Calu3 (cell line): ENCODE results near the gene FHIT. TPM values are rescaled to one million over a fixed set of nuclear protein-coding genes. Genes with fewer than 3 reads are reported as not detected.
"Not testable (repeated sequence)": the region's sequence is repeated elsewhere in the genome, so short reads cannot be mapped to it uniquely, and the experiment has no call there.

Source experiments
- BruUV-seq: library from RNA; stranded (reverse); fragments of 400-500 nt; replicated peaks from 2 replicates; lab custom pipeline; 2021; lab: Mats Ljungman, UMichigan
- CTCF ChIA-PET: fragments of 300-600 bp; sonication (Branson Sonifier 250); formaldehyde crosslinking; loops from one replicate; lab custom pipeline; 2022; ENCODE audit warnings: antibody characterized with exemption; lab: Charles Lee
- DNase-seq: peaks from one replicate; pipeline ENCODE4 v3.0.0; 2022
- H3K27ac Mint-ChIP-seq: one replicate; pipeline ENCODE4 v1.8.0; 2022; ENCODE audit warnings: mixed read lengths; ENCODE audit not compliant: unreplicated experiment
- H3K27me3 Mint-ChIP-seq: one replicate; pipeline ENCODE4 v1.8.0; 2022; ENCODE audit warnings: mixed read lengths; ENCODE audit not compliant: unreplicated experiment
- H3K36me3 Mint-ChIP-seq: one replicate; pipeline ENCODE4 v1.8.0; 2022; ENCODE audit warnings: mild to moderate bottlenecking, moderate library complexity, mixed read lengths; ENCODE audit not compliant: insufficient read depth, unreplicated experiment
- H3K4me1 Mint-ChIP-seq: one replicate; pipeline ENCODE4 v1.8.0; 2022; ENCODE audit warnings: mild to moderate bottlenecking, low read depth, mixed read lengths; ENCODE audit not compliant: unreplicated experiment
- H3K4me3 Mint-ChIP-seq: one replicate; pipeline ENCODE4 v1.8.0; 2022; ENCODE audit warnings: mild to moderate bottlenecking, low read depth, moderate library complexity, mixed read lengths; ENCODE audit not compliant: unreplicated experiment
- H3K9me3 Mint-ChIP-seq: one replicate; pipeline ENCODE4 v1.8.0; 2022; ENCODE audit warnings: low read depth, mixed read lengths; ENCODE audit not compliant: unreplicated experiment
- CTCF ChIP-seq: fragments of 200-600 bp; IDR thresholded peaks from one replicate; pipeline ENCODE4 v1.8.0; 2022; ENCODE audit warnings: antibody characterized with exemption; ENCODE audit not compliant: unreplicated experiment
- intact Hi-C: fragments of 100-400 bp; cut with micrococcal nuclease; formaldehyde crosslinking; loops from one replicate; pipeline ENCODE4 v1.10.0; 2022; ENCODE audit not compliant: unreplicated experiment
- total RNA-seq: library from RNA; stranded (reverse); gene quantifications from 2 replicates; pipeline ENCODE4 v1.2.3, GENCODE V29; 2022

The FHIT gene
- total RNA-seq, 1 experiment from 2014 or later = 6.2 TPM

- H3K4me1 Mint-ChIP-seq = no peaks in the 10 kb centered on the region
- H3K27ac Mint-ChIP-seq = no peak overlapping the region
- intact Hi-C loops = no loop called here
- no peaks in the 10 kb centered on the region for H3K36me3 Mint-ChIP-seq
- H3K9me3 Mint-ChIP-seq = no peaks in the 10 kb centered on the region
- TF ChIP-seq CTCF = no peak
- no peak overlapping the region for H3K4me3 Mint-ChIP-seq
- BruUV-seq = no TSS peak
- CTCF ChIA-PET = no interaction called here
- DNase-seq = no peak
- H3K27me3 Mint-ChIP-seq = no peaks in the 10 kb centered on the region
Measured at GRCh38 chr3:61068084-61068483, 183.2 kb downstream of the FHIT start.

- no peaks in the 10 kb centered on the region for H3K27me3 Mint-ChIP-seq
- H3K9me3 Mint-ChIP-seq = no peaks in the 10 kb centered on the region
- H3K4me3 Mint-ChIP-seq = no peak overlapping the region
- BruUV-seq = no TSS peak
- intact Hi-C loops = no loop called here
- H3K4me1 Mint-ChIP-seq = no peaks in the 10 kb centered on the region
- CTCF ChIA-PET = no interaction called here
- no peak for DNase-seq
- TF ChIP-seq CTCF = no peak
- no peaks in the 10 kb centered on the region for H3K36me3 Mint-ChIP-seq
- H3K27ac Mint-ChIP-seq = no peak overlapping the region
Measured at GRCh38 chr3:61066800-61067199, 184.5 kb downstream of the FHIT start.

- H3K27me3 Mint-ChIP-seq, H3K27ac Mint-ChIP-seq, BruUV-seq, H3K9me3 Mint-ChIP-seq, H3K4me1 Mint-ChIP-seq, H3K4me3 Mint-ChIP-seq, DNase-seq, H3K36me3 Mint-ChIP-seq, intact Hi-C loops, CTCF ChIA-PET: not testable (repeated sequence)
Measured at GRCh38 chr3:61066222-61066621, 185.0 kb downstream of the FHIT start.

GRCh38 chr3:61065451-61066011 is 185.7 kb downstream of the FHIT start:
- no peaks in the 10 kb centered on the region for H3K27me3 Mint-ChIP-seq
- no TSS peak for BruUV-seq
- H3K4me3 Mint-ChIP-seq = no peak overlapping the region
- intact Hi-C loops = no loop called here
- no peak for DNase-seq
- H3K9me3 Mint-ChIP-seq = no peaks in the 10 kb centered on the region
- CTCF ChIA-PET = no interaction called here
- no peaks in the 10 kb centered on the region for H3K36me3 Mint-ChIP-seq
- no peak for TF ChIP-seq CTCF
- H3K27ac Mint-ChIP-seq = no peak overlapping the region
- H3K4me1 Mint-ChIP-seq = no peaks in the 10 kb centered on the region

- CTCF ChIA-PET = no interaction called here
- no TSS peak for BruUV-seq
- Mint-ChIP-seq H3K9me3 (no peaks in the 10 kb centered on the region), H3K36me3 (no peaks in the 10 kb centered on the region), H3K4me1 (no peaks in the 10 kb centered on the region), H3K27ac (no peak overlapping the region), H3K4me3 (no peak overlapping the region), H3K27me3 (no peaks in the 10 kb centered on the region)
- TF ChIP-seq CTCF = no peak
- no peak for DNase-seq
- intact Hi-C loops = no loop called here
Measured at GRCh38 chr3:61061092-61061723, 190.0 kb downstream of the FHIT start.
